NCI-H82 treated with DMSO at 0.1 percent for 48 hours (cell line): ENCODE results near the gene PI4K2B.
"Not testable (repeated sequence)": the region's sequence is repeated elsewhere in the genome, so short reads cannot be mapped to it uniquely, and the experiment has no call there.

ENCODE experiments used
- DNase-seq: peaks from one replicate; lab custom pipeline; 2025; ENCODE audit not compliant: unreplicated experiment; lab: John Stamatoyannopoulos, UW

The PI4K2B gene

GRCh38 chr4:25302626-25303025, 68.8 kb downstream of the PI4K2B start:
- no peak for DNase-seq

- no peak for DNase-seq
Observed at GRCh38 chr4:25303578-25303977, 69.7 kb downstream of the PI4K2B start.

- no peak for DNase-seq
Observed at GRCh38 chr4:25306518-25307057, 72.8 kb downstream of the PI4K2B start.

GRCh38 chr4:25307596-25307995, 73.8 kb downstream of the PI4K2B start:
- no peak for DNase-seq

- no peak for DNase-seq
Observed at GRCh38 chr4:25308306-25308705, 74.5 kb downstream of the PI4K2B start.

GRCh38 chr4:25308761-25309160, 74.9 kb downstream of the PI4K2B start:
- DNase-seq, result no peak

GRCh38 chr4:25310066-25310802, 76.4 kb downstream of the PI4K2B start:
- DNase-seq, result no peak

- no peak for DNase-seq
Observed at GRCh38 chr4:25310803-25311166, 77.0 kb downstream of the PI4K2B start.

GRCh38 chr4:25312496-25313200, 78.8 kb downstream of the PI4K2B start, which contains the start of gene ZCCHC4:
Gene ZCCHC4, plus strand, starts transcription at chr4:25312774. Its CDS starts 36 bp downstream, at chr4:25312810.
- peak; percentile 42 for DNase-seq

GRCh38 chr4:25313201-25313895, 79.5 kb downstream of the PI4K2B start:
- no peak for DNase-seq

- DNase-seq, result no peak
Observed at GRCh38 chr4:25320336-25320735, 86.5 kb downstream of the PI4K2B start.

GRCh38 chr4:25320773-25321172, 86.9 kb downstream of the PI4K2B start:
- DNase-seq, result no peak

- DNase-seq, result no peak
Observed at GRCh38 chr4:25321703-25322102, 87.9 kb downstream of the PI4K2B start.

- not testable (repeated sequence) for DNase-seq
Observed at GRCh38 chr4:25328463-25328862, 94.6 kb downstream of the PI4K2B start.
